ENCODE measurements around the gene SPIRE1. TPM values are rescaled to one million over a fixed set of nuclear protein-coding genes. Genes with fewer than 3 reads are reported as not detected.

SPIRE1 gene
- polyA plus RNA-seq, 1 donor from 2014 or later, result 22.2 TPM

GRCh38 chr18:12579775-12580174 lies 78.1 kb downstream of the SPIRE1 start:
- Histone ChIP-seq H2AFZ (ENCODE audit: low read depth, low read length) (no peak overlapping the region), H3K4me3 (ENCODE audit: low read length) (no peak overlapping the region), H3K27me3 (ENCODE audit: insufficient read depth, low read depth, low read length) (no peaks in the 10 kb centered on the region)

DNA sequence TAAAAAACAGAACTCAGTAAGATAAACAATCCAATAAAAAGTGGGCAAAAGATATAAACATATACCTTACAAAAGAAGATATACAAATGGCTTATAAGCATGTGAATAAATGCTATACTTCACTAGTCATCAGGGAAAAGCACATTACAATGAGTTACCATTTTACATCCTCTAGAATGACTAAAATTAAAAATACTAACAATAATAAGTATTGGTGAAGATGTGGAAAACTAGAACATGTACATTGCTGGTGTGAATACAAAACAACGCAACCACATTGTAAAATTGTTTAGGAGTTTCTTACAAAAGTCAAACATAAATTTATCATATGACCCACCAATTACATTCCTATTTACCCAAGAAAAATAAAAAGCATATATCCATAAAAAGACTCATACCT lies 80.1 kb downstream of the SPIRE1 start:
- no peaks in the 10 kb centered on the region for H3K79me2 ChIP-seq (replicated peaks; ENCODE audit: insufficient read depth, low read length)
- H3K9ac ChIP-seq (ENCODE audit: low read length), result no peak overlapping the region

More at GRCh38 chr18:12579775-12580174, 78.1 kb downstream of the SPIRE1 start:
- Histone ChIP-seq H3K9me2 (ENCODE audit: insufficient read depth, low read length) (no peaks in the 10 kb centered on the region), H3K9me3 (ENCODE audit: low read length) (no peaks in the 10 kb centered on the region), H4K20me1 (ENCODE audit: insufficient read depth) (no peaks in the 10 kb centered on the region), H3K9ac (ENCODE audit: low read length) (no peak overlapping the region), H3K79me2 (replicated peaks; ENCODE audit: insufficient read depth, low read length) (no peaks in the 10 kb centered on the region), H3K27ac (ENCODE audit: low read length) (no peak overlapping the region), H3K4me2 (ENCODE audit: low read length) (no peak overlapping the region), H3K36me3 (ENCODE audit: insufficient read depth, low read length) (no peaks in the 10 kb centered on the region), H3F3A (ENCODE audit: insufficient read depth, low read length, poor library complexity, severe bottlenecking) (no peaks in the 10 kb centered on the region)
- TF ChIP-seq POLR2AphosphoS5 (IDR thresholded peaks at IDR 0.05) (no peak), MXI1 (conservative IDR thresholded peaks at IDR 0.05; ENCODE audit: poor library complexity, severe bottlenecking) (no peak), CTCF (IDR thresholded peaks at IDR 0.05; ENCODE audit: poor library complexity, severe bottlenecking) (no peak), EZH2 (IDR thresholded peaks at IDR 0.05; ENCODE audit: borderline replicate concordance, insufficient read depth, low read length, poor library complexity, severe bottlenecking) (no peak), TAF1 (IDR thresholded peaks at IDR 0.05; ENCODE audit: low read depth) (no peak), RAD21 (conservative IDR thresholded peaks at IDR 0.05) (no peak), EP300 (conservative IDR thresholded peaks at IDR 0.05; ENCODE audit: poor library complexity, severe bottlenecking) (no peak), SMC3 (conservative IDR thresholded peaks at IDR 0.05; ENCODE audit: poor library complexity) (no peak)
- TF ChIP-seq, protein P1, sequence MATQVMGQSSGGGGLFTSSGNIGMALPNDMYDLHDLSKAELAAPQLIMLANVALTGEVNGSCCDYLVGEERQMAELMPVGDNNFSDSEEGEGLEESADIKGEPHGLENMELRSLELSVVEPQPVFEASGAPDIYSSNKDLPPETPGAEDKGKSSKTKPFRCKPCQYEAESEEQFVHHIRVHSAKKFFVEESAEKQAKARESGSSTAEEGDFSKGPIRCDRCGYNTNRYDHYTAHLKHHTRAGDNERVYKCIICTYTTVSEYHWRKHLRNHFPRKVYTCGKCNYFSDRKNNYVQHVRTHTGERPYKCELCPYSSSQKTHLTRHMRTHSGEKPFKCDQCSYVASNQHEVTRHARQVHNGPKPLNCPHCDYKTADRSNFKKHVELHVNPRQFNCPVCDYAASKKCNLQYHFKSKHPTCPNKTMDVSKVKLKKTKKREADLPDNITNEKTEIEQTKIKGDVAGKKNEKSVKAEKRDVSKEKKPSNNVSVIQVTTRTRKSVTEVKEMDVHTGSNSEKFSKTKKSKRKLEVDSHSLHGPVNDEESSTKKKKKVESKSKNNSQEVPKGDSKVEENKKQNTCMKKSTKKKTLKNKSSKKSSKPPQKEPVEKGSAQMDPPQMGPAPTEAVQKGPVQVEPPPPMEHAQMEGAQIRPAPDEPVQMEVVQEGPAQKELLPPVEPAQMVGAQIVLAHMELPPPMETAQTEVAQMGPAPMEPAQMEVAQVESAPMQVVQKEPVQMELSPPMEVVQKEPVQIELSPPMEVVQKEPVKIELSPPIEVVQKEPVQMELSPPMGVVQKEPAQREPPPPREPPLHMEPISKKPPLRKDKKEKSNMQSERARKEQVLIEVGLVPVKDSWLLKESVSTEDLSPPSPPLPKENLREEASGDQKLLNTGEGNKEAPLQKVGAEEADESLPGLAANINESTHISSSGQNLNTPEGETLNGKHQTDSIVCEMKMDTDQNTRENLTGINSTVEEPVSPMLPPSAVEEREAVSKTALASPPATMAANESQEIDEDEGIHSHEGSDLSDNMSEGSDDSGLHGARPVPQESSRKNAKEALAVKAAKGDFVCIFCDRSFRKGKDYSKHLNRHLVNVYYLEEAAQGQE (IDR thresholded peaks at IDR 0.05; ENCODE audit: borderline replicate concordance), result no peak

More for the DNA sequence above, 80.1 kb downstream of the SPIRE1 start:
- Histone ChIP-seq H3K9me3 (ENCODE audit: low read length) (no peaks in the 10 kb centered on the region), H3K9me2 (ENCODE audit: insufficient read depth, low read length) (no peaks in the 10 kb centered on the region), H3K4me3 (ENCODE audit: low read length) (no peak overlapping the region), H3F3A (ENCODE audit: insufficient read depth, low read length, poor library complexity, severe bottlenecking) (no peaks in the 10 kb centered on the region), H3K27ac (ENCODE audit: low read length) (no peak overlapping the region), H4K20me1 (ENCODE audit: insufficient read depth) (no peaks in the 10 kb centered on the region), H2AFZ (ENCODE audit: low read depth, low read length) (no peak overlapping the region), H3K4me2 (ENCODE audit: low read length) (no peak overlapping the region), H3K36me3 (ENCODE audit: insufficient read depth, low read length) (no peaks in the 10 kb centered on the region), H3K27me3 (ENCODE audit: insufficient read depth, low read depth, low read length) (no peaks in the 10 kb centered on the region)
- no peak for TF ChIP-seq RAD21 (conservative IDR thresholded peaks at IDR 0.05)
- no peak for TF ChIP-seq EP300 (conservative IDR thresholded peaks at IDR 0.05; ENCODE audit: poor library complexity, severe bottlenecking)
- no peak for TF ChIP-seq EZH2 (IDR thresholded peaks at IDR 0.05; ENCODE audit: borderline replicate concordance, insufficient read depth, low read length, poor library complexity, severe bottlenecking)
- TF ChIP-seq TAF1 (IDR thresholded peaks at IDR 0.05; ENCODE audit: low read depth), result no peak
- no peak for TF ChIP-seq POLR2AphosphoS5 (IDR thresholded peaks at IDR 0.05)
- no peak for TF ChIP-seq CTCF (IDR thresholded peaks at IDR 0.05; ENCODE audit: poor library complexity, severe bottlenecking)
- TF ChIP-seq, protein P1 (IDR thresholded peaks at IDR 0.05; ENCODE audit: borderline replicate concordance), result no peak
- TF ChIP-seq SMC3 (conservative IDR thresholded peaks at IDR 0.05; ENCODE audit: poor library complexity), result no peak
- no peak for TF ChIP-seq MXI1 (conservative IDR thresholded peaks at IDR 0.05; ENCODE audit: poor library complexity, severe bottlenecking)

Data from neural cell (in vitro differentiated cells).